ENCODE results near the gene RPS19.

RPS19 gene

DNA sequence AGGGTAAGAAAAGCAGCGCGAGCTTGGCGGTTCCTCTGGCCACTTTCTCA is 15.2 kb upstream of the RPS19 start, which contains the start of gene DMRTC2:
Gene DMRTC2, plus strand, starts transcription at position 42 of the 50 bp plus-strand sequence. CDS start 2,387 bp downstream, outside the sequence.
- TF ChIP-seq, protein P1, sequence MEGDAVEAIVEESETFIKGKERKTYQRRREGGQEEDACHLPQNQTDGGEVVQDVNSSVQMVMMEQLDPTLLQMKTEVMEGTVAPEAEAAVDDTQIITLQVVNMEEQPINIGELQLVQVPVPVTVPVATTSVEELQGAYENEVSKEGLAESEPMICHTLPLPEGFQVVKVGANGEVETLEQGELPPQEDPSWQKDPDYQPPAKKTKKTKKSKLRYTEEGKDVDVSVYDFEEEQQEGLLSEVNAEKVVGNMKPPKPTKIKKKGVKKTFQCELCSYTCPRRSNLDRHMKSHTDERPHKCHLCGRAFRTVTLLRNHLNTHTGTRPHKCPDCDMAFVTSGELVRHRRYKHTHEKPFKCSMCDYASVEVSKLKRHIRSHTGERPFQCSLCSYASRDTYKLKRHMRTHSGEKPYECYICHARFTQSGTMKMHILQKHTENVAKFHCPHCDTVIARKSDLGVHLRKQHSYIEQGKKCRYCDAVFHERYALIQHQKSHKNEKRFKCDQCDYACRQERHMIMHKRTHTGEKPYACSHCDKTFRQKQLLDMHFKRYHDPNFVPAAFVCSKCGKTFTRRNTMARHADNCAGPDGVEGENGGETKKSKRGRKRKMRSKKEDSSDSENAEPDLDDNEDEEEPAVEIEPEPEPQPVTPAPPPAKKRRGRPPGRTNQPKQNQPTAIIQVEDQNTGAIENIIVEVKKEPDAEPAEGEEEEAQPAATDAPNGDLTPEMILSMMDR (conservative IDR thresholded peaks at IDR 0.05; ENCODE audit: control insufficient read depth, insufficient read depth, low read depth, low read length) = no peak
- no peak within 1 kb of the TSS for H3K4me3 ChIP-seq (ENCODE audit: control insufficient read depth, low read depth, low read length)
- no peak for DNase-seq (ENCODE audit: low read depth)

DNA sequence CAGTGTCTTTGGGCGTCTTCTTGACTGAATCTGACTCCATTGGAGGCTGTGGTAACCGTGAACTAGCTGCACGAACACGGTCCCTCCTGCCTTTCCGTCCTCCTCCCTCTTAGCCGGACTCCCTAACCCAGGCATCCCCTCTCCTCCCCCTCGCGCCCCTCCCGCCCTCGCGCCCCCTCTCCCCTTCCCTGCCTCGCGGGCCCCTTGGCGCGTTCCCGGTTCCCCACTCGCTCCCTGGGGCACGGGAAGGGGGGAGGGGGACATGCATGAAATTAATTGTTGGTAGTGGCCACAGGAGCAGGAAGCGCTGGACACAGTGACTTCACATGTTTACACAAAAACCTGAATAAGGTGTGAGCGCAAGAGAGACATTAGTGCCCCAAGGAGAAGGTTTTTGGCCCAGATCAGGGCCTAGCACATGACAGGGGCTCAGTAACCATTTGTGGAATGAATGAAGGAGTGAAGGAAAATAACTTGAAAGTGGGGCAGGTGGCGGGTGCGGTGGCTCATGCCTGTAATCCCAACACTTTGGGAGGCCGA is 14.9 kb upstream of the RPS19 start:
- H3K4me3 ChIP-seq (ENCODE audit: control insufficient read depth, low read depth, low read length) = no peak overlapping the region
- TF ChIP-seq, protein P1 (conservative IDR thresholded peaks at IDR 0.05; ENCODE audit: control insufficient read depth, insufficient read depth, low read depth, low read length) = no peak
- no peak for DNase-seq (ENCODE audit: low read depth)

DNA sequence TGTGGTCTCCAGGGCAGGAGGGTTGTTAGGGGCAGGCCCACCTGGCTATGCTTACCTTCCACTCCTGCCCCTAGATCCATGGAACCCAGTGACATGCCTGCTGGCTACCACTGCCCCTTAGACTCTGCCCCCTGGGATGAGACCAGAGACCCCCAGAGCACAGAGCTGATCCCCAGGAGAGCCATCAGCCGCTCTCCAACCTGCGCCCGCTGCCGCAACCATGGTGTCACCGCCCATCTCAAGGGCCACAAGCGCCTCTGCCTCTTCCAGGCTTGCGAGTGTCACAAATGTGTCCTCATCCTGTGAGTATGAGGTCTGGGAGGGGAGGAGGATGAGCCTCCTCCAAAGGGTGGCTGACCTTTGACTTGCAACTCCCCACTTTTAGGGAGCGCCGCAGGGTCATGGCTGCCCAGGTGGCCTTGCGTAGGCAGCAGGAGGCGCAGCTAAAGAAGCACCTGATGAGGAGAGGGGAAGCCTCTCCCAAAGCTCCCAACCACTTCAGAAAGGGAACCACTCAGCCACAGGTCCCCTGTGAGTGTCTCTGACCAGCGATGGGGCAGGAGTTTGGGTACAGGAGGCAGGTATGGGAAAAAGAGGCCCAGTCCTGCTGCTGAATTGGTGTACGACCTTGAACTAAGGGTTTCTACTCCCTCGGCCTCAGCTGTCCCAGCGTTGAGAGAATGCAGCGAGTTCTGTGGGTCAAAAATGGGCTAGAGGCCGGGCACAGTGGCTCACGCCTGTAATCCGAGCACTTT is 12.5 kb upstream of the RPS19 start:
- DNase-seq (ENCODE audit: low read depth) = no peak
- TF ChIP-seq, protein P1 (conservative IDR thresholded peaks at IDR 0.05; ENCODE audit: control insufficient read depth, insufficient read depth, low read depth, low read length) = no peak

DNA sequence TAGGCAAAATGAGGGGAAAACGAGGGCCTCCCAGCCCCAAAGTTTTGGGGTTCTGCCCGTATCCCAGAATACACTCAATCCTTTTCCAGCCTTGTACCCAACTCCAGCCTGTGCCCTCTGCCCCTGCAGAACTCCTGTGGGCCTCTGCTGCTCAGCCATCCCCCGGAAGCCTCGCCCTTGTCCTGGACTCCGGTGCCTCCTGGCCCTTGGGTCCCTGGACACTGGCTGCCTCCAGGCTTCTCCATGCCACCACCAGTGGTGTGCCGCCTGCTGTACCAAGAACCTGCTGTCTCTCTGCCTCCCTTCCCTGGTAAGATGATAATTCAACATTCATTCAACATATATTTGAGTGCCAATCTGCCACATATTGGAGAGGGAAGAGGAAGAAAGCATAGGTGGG is 11.4 kb upstream of the RPS19 start:
- TF ChIP-seq, protein P1 (conservative IDR thresholded peaks at IDR 0.05; ENCODE audit: control insufficient read depth, insufficient read depth, low read depth, low read length) = no peak
- no peak for DNase-seq (ENCODE audit: low read depth)
- H3K4me3 ChIP-seq (ENCODE audit: control insufficient read depth, low read depth, low read length) = no peak overlapping the region

More for the DNA sequence above, 12.5 kb upstream of the RPS19 start:
- no peak overlapping the region for H3K4me3 ChIP-seq (ENCODE audit: control insufficient read depth, low read depth, low read length)

DNA sequence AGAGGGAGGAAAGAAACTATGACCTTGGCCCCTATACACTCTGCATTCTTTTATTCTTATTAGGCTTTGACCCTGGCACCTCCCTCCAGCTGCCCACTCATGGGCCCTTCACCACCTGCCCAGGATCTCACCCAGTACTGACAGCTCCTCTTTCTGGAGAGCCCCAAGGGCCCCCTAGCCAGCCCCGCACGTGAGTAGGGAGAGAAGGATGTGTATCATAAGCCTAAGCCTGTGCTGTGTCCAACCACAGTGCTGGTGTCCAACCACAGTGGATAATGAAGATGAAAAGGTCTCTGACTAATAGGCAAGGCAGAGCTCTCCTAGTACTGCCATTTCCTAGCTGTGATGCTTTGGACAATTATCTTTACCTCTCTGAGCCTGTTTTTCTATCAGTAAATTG is 11.0 kb upstream of the RPS19 start:
- no peak for DNase-seq (ENCODE audit: low read depth)
- H3K4me3 ChIP-seq (ENCODE audit: control insufficient read depth, low read depth, low read length) = no peak overlapping the region
- TF ChIP-seq, protein P1 (conservative IDR thresholded peaks at IDR 0.05; ENCODE audit: control insufficient read depth, insufficient read depth, low read depth, low read length) = no peak

DNA sequence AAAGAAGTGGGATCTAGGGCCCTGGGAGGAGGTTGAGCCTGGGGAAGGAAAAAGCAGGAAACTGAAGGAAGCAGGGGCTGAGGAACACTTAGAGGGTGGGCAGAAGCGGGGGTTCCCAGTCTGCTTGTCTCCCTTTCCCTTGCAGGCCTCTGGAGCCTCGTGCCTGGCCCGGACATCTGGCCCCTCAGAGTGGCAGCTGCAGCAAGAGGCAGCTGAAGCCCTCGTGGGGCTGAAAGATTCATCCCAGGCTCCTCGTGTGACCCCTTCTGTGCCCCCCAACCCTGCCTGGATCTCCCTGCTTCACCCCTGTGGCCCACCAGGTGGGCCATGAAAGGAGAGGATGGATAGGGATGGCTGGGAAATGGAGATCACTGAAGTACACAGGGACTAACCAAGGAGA is 9.7 kb upstream of the RPS19 start:
- TF ChIP-seq, protein P1 (conservative IDR thresholded peaks at IDR 0.05; ENCODE audit: control insufficient read depth, insufficient read depth, low read depth, low read length) = no peak
- no peak for DNase-seq (ENCODE audit: low read depth)
- no peak overlapping the region for H3K4me3 ChIP-seq (ENCODE audit: control insufficient read depth, low read depth, low read length)

DNA sequence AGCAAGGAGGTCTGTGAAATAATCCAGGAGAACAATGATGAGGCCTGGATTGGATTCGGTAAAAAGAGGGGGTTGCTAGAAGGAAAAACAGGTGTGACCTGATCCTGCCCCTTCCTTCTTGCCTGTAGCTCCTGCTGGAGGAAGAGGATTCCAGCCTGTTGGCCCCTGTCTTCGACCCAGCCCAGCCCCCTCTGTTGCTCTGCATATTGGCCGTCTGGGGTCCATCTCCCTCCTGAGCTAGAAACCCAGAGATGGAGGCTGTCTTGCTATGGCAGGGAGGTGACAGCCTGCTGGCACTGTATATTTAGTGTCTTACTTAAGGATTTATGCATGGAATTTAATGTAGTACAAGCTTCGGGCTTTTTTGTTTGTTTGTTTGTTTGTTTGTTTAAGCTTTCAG is 8.6 kb upstream of the RPS19 start:
- TF ChIP-seq, protein P1 (conservative IDR thresholded peaks at IDR 0.05; ENCODE audit: control insufficient read depth, insufficient read depth, low read depth, low read length) = no peak
- H3K4me3 ChIP-seq (ENCODE audit: control insufficient read depth, low read depth, low read length) = no peak overlapping the region
- no peak for DNase-seq (ENCODE audit: low read depth)
